ENCODE data around the gene CDC20.

Gene CDC20

GRCh38 chr1:43319288-43319687, 39.5 kb upstream of the CDC20 start:
- peaks cover 0 to 2% of the 10 kb centered on the region in 2 donors for H3K36me3 Mint-ChIP-seq
- DNase-seq (no peak), ATAC-seq (replicated peaks) (no peak)
- H3K9me3 Mint-ChIP-seq = peaks cover 2% of the 10 kb centered on the region in 2 donors
- no peak overlapping the region for H3K4me3 Mint-ChIP-seq
- peaks cover 6% of the 10 kb centered on the region in 2 donors for H3K4me1 Mint-ChIP-seq
- no peak overlapping the region for H3K27ac Mint-ChIP-seq
- H3K27me3 Mint-ChIP-seq = no peaks in the 10 kb centered on the region

GRCh38 chr1:43319766-43320165, 39.0 kb upstream of the CDC20 start:
- no peaks in the 10 kb centered on the region for H3K27me3 Mint-ChIP-seq
- peaks cover 5 to 7% of the 10 kb centered on the region in 2 donors for H3K9me3 Mint-ChIP-seq
- ATAC-seq (replicated peaks) (peak in 1 of 2 donors; percentile 46), DNase-seq (no peak)
- H3K36me3 Mint-ChIP-seq = peaks cover 2 to 7% of the 10 kb centered on the region in 2 donors
- no peak overlapping the region for H3K4me3 Mint-ChIP-seq
- peaks cover 6% of the 10 kb centered on the region in 2 donors for H3K4me1 Mint-ChIP-seq
- no peak overlapping the region for H3K27ac Mint-ChIP-seq

DNA sequence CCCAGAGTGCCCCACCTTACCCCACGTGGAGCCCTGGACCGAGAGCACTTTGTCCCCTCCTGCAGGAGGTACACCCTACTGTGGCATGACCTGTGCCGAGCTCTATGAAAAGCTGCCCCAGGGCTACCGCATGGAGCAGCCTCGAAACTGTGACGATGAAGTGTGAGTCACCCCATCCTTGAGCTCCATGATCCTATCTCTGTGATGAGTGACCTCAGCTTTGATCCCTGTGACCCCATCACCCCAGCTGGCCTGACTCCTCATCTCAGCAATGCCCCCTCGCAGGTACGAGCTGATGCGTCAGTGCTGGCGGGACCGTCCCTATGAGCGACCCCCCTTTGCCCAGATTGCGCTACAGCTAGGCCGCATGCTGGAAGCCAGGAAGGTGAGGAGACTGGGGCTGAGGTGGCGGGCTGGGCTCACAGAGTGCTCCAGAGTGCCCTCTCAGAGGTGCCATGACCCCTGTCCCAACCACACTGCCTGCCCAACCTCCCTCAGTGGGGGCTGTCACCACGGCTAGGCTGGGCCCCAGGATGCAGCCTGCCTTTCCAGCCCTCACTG, 37.4 kb upstream of the CDC20 start:
- ATAC-seq (replicated peaks) (no peak), DNase-seq (no peak)
- Mint-ChIP-seq H3K4me1 (peaks cover 6% of the 10 kb centered on the region in 2 donors), H3K27ac (no peak overlapping the region), H3K36me3 (peaks cover 2 to 11% of the 10 kb centered on the region in 2 donors), H3K9me3 (peaks cover 7 to 9% of the 10 kb centered on the region in 2 donors), H3K27me3 (no peaks in the 10 kb centered on the region), H3K4me3 (no peak overlapping the region)

DNA sequence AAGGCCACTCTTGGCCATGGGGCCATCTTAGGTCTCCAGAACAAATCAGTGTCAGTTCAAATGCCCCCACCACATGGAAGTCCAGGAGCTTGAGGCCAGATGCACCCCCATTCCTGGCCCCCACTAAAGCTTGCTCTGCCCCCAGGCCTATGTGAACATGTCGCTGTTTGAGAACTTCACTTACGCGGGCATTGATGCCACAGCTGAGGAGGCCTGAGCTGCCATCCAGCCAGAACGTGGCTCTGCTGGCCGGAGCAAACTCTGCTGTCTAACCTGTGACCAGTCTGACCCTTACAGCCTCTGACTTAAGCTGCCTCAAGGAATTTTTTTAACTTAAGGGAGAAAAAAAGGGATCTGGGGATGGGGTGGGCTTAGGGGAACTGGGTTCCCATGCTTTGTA, 36.3 kb upstream of the CDC20 start:
- H3K9me3 Mint-ChIP-seq = peaks cover 7 to 9% of the 10 kb centered on the region in 2 donors
- H3K27ac Mint-ChIP-seq = no peak overlapping the region
- peaks cover 2 to 11% of the 10 kb centered on the region in 2 donors for H3K36me3 Mint-ChIP-seq
- ATAC-seq (replicated peaks) (no peak), DNase-seq (no peak)
- H3K27me3 Mint-ChIP-seq = no peaks in the 10 kb centered on the region
- peaks cover 6% of the 10 kb centered on the region in 2 donors for H3K4me1 Mint-ChIP-seq
- no peak overlapping the region for H3K4me3 Mint-ChIP-seq

GRCh38 chr1:43324810-43325209, 34.0 kb upstream of the CDC20 start:
- no peak for ATAC-seq (replicated peaks)
- no peaks in the 10 kb centered on the region for H3K27me3 Mint-ChIP-seq
- no peak for DNase-seq
- H3K4me1 Mint-ChIP-seq = peaks cover 2% of the 10 kb centered on the region in 2 donors
- peaks cover 2 to 11% of the 10 kb centered on the region in 2 donors for H3K36me3 Mint-ChIP-seq
- H3K4me3 Mint-ChIP-seq = no peak overlapping the region
- H3K27ac Mint-ChIP-seq = no peak overlapping the region
- H3K9me3 Mint-ChIP-seq = peaks cover 7 to 9% of the 10 kb centered on the region in 2 donors

- Mint-ChIP-seq H3K36me3 (peaks cover 2 to 11% of the 10 kb centered on the region in 2 donors), H3K27ac (no peak overlapping the region), H3K4me3 (no peak overlapping the region), H3K27me3 (no peaks in the 10 kb centered on the region), H3K4me1 (peaks cover 5 to 8% of the 10 kb centered on the region in 2 donors), H3K9me3 (peaks cover 7 to 9% of the 10 kb centered on the region in 2 donors)
- no peak for ATAC-seq (replicated peaks)
- no peak for DNase-seq
Measured at GRCh38 chr1:43325381-43325780, 33.4 kb upstream of the CDC20 start.

DNA sequence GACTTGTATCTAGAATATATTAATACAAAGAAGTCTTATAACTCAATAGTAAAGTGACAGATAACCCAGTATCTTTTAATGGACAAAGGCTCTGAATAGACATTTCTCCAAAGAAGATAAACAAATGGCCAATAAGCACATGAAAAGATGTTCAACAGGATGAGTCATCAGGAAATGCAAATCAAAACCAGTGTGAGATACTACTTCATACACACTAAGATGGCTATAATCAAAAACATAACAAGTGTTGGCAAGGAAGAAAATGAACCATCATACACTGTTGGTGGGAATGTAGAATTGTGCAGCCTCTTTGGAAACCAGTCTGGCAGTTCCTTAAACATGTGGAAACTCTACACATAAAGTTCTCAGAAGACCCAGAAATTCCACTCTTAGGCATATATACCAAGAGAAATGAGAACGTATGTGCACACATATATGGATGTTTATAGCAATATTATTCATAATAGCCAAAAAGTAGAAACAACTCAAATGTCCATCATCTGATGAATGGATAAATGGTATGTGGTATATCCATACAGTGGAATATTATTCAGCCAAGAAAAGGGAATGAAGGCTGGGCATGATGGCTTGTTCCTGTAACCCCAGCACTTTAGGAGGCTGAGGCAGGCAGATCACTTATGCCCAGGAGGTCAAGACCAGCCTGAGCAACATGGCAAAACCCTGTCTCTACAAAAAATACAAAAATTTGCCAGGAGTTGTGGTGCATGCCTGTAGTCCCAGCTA, 31.1 kb upstream of the CDC20 start:
- H3K4me1 Mint-ChIP-seq = peaks cover 7 to 10% of the 10 kb centered on the region in 2 donors
- no peaks in the 10 kb centered on the region for H3K27me3 Mint-ChIP-seq
- no peak overlapping the region for H3K27ac Mint-ChIP-seq
- ATAC-seq (replicated peaks) (no peak), DNase-seq (no peak)
- peaks cover 2 to 11% of the 10 kb centered on the region in 2 donors for H3K36me3 Mint-ChIP-seq
- H3K4me3 Mint-ChIP-seq = no peak overlapping the region
- H3K9me3 Mint-ChIP-seq = peaks cover 7 to 9% of the 10 kb centered on the region in 2 donors

GRCh38 chr1:43329995-43330751, 28.6 kb upstream of the CDC20 start:
- H3K27ac Mint-ChIP-seq = no peak overlapping the region

GRCh38 chr1:43331688-43332087, 27.1 kb upstream of the CDC20 start:
- no peaks in the 10 kb centered on the region for H3K27me3 Mint-ChIP-seq
- DNase-seq = no peak
- peaks cover 7 to 10% of the 10 kb centered on the region in 2 donors for H3K4me1 Mint-ChIP-seq

More at GRCh38 chr1:43329995-43330751, 28.6 kb upstream of the CDC20 start:
- Mint-ChIP-seq H3K36me3 (no peaks in the 10 kb centered on the region), H3K9me3 (no peaks in the 10 kb centered on the region), H3K4me3 (no peak overlapping the region), H3K27me3 (no peaks in the 10 kb centered on the region), H3K4me1 (peaks cover 7 to 10% of the 10 kb centered on the region in 2 donors)
- DNase-seq = peak; percentile 52
- ATAC-seq (replicated peaks) = peak; percentile 85 to 98

DNA sequence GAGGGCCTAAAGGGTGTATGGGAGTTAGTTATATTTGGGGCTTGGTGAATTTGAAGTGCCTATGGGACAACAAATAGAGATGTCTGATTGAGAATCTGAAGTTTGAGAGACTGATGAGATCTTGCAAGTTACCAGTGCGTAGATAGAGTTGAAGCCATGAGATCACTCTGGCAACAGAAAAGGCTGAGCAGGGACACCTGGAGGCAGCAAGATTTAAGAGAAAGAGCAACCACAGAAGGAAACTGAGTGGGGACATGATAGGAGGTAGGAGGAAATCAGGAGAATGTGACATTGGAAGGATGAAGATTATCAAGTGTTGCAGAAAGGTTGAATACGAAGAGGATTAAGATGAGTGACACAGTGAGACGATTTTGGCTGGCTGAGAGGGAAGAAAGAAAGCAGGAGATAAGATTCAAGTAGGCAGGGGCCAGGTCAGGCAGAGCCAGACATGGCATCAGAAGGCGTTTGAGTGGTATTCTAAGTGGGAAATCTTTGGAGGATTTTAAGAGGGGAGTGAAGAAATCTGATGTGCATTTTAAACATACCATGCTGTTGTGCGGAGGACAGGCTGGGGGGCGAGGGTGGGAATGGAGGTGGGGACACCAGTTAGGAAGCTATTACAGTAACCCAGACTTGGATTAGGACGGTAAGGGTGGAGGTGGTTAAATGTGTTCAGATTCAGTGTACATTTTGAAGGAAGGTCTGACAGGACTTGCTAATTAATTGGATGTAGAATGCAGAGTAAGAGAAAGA, 24.2 kb upstream of the CDC20 start:
- DNase-seq = no peak
- Mint-ChIP-seq H3K27ac (no peak overlapping the region), H3K36me3 (no peaks in the 10 kb centered on the region), H3K4me1 (peaks cover 7 to 10% of the 10 kb centered on the region in 2 donors), H3K27me3 (no peaks in the 10 kb centered on the region), H3K4me3 (no peak overlapping the region), H3K9me3 (no peaks in the 10 kb centered on the region)
- no peak for ATAC-seq (replicated peaks)

More at GRCh38 chr1:43331688-43332087, 27.1 kb upstream of the CDC20 start:
- Mint-ChIP-seq H3K27ac (no peak overlapping the region), H3K9me3 (no peaks in the 10 kb centered on the region), H3K36me3 (no peaks in the 10 kb centered on the region), H3K4me3 (no peak overlapping the region)
- ATAC-seq (replicated peaks) = no peak

GRCh38 chr1:43337588-43337987, 21.2 kb upstream of the CDC20 start, which contains the start of gene MPL:
MPL (plus strand) TSS chr1:43337818; CDS start chr1:43337849, 31 bp downstream.
- Mint-ChIP-seq H3K36me3 (no peaks in the 10 kb centered on the region), H3K27ac (no peak within 1 kb of the TSS), H3K27me3 (no peaks in the 10 kb centered on the region), H3K9me3 (no peaks in the 10 kb centered on the region), H3K4me1 (no peaks in the 10 kb centered on the region), H3K4me3 (no peak within 1 kb of the TSS)
- DNase-seq (no peak), ATAC-seq (replicated peaks) (no peak)

- Mint-ChIP-seq H3K4me1 (no peaks in the 10 kb centered on the region), H3K36me3 (no peaks in the 10 kb centered on the region), H3K27ac (no peak overlapping the region), H3K9me3 (no peaks in the 10 kb centered on the region), H3K4me3 (no peak overlapping the region), H3K27me3 (no peaks in the 10 kb centered on the region)
- DNase-seq (no peak), ATAC-seq (replicated peaks) (no peak)
Measured at GRCh38 chr1:43338001-43338400, 20.8 kb upstream of the CDC20 start.

- ATAC-seq (replicated peaks) (no peak), DNase-seq (no peak)
- no peaks in the 10 kb centered on the region for H3K4me1 Mint-ChIP-seq
- H3K9me3 Mint-ChIP-seq = no peaks in the 10 kb centered on the region
- H3K27me3 Mint-ChIP-seq = no peaks in the 10 kb centered on the region
- no peak overlapping the region for H3K4me3 Mint-ChIP-seq
- no peak overlapping the region for H3K27ac Mint-ChIP-seq
- peaks cover 0 to 1% of the 10 kb centered on the region in 2 donors for H3K36me3 Mint-ChIP-seq
Measured at GRCh38 chr1:43339584-43340232, 19.1 kb upstream of the CDC20 start.
